OCI-LY1 (cell line): ENCODE data around the gene TMEM208.

Experiments used
- EZH2 ChIP-seq: fragments of 200-600 bp; sonication (generic), shearing (Covaris generic); IDR thresholded peaks from 2 replicates; pipeline ENCODE4 v1.8.0; 2017; ENCODE audit warnings: borderline replicate concordance, mixed run types, mild to moderate bottlenecking, antibody characterized with exemption, low read length, moderate library complexity, mixed read lengths
- TF ChIP-seq, protein P1 (sequence below): fragments of 200-600 bp; sonication (generic), shearing (Covaris generic); IDR thresholded peaks from 2 replicates; pipeline ENCODE4 v1.5.1; 2017; ENCODE audit warnings: mild to moderate bottlenecking, antibody characterized with exemption, low read length, moderate library complexity, mixed read lengths

GRCh38 chr16:67277999-67278772 lies 51.3 kb downstream of the TMEM208 start:
- TF ChIP-seq, protein P1, sequence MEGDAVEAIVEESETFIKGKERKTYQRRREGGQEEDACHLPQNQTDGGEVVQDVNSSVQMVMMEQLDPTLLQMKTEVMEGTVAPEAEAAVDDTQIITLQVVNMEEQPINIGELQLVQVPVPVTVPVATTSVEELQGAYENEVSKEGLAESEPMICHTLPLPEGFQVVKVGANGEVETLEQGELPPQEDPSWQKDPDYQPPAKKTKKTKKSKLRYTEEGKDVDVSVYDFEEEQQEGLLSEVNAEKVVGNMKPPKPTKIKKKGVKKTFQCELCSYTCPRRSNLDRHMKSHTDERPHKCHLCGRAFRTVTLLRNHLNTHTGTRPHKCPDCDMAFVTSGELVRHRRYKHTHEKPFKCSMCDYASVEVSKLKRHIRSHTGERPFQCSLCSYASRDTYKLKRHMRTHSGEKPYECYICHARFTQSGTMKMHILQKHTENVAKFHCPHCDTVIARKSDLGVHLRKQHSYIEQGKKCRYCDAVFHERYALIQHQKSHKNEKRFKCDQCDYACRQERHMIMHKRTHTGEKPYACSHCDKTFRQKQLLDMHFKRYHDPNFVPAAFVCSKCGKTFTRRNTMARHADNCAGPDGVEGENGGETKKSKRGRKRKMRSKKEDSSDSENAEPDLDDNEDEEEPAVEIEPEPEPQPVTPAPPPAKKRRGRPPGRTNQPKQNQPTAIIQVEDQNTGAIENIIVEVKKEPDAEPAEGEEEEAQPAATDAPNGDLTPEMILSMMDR, result no peak
- TF ChIP-seq EZH2, result no peak
